HepG2 (cell line): ENCODE results near the gene LRP1-AS. TPM values are rescaled to one million over a fixed set of nuclear protein-coding genes. Genes with fewer than 3 reads are reported as not detected.

Experiments
- ARNT2 ChIP-seq: sonication (generic); formaldehyde crosslinking; IDR thresholded peaks from 2 replicates; pipeline ENCODE4 v1.8.0; 2022; ENCODE audit warnings: mild to moderate bottlenecking, low read depth, missing genetic modification reagents, moderate library complexity
- FOXJ3 ChIP-seq: sonication (generic); formaldehyde crosslinking; IDR thresholded peaks from 2 replicates; pipeline ENCODE4 v1.4.0; 2020; ENCODE audit warnings: missing genetic modification reagents, mild to moderate bottlenecking, borderline replicate concordance
- GZF1 ChIP-seq: sonication (generic); formaldehyde crosslinking; IDR thresholded peaks from 2 replicates; pipeline ENCODE4 v1.5.1; 2020; ENCODE audit warnings: mild to moderate bottlenecking, missing genetic modification reagents
- HNF4A ChIP-seq: sonication (generic); formaldehyde crosslinking; IDR thresholded peaks from 2 replicates; pipeline ENCODE4 v1.4.0; 2020; ENCODE audit warnings: missing genetic modification reagents
- MED8 ChIP-seq: sonication (generic); formaldehyde crosslinking; IDR thresholded peaks from 2 replicates; pipeline ENCODE4 v1.8.1; 2023; ENCODE audit warnings: mild to moderate bottlenecking, missing genetic modification reagents; ENCODE audit not compliant: insufficient replicate concordance
- NCOA5 ChIP-seq: sonication (generic); formaldehyde crosslinking; IDR thresholded peaks from 2 replicates; pipeline ENCODE4 v1.4.0; 2020; ENCODE audit warnings: missing genetic modification reagents
- NR2F6 ChIP-seq, 2 experiments: IDR thresholded peaks; 2 replicates each; pipeline ENCODE4 v1.6.1; 2016; ENCODE audit warnings: antibody characterized with exemption in 1 of 2, mild to moderate bottlenecking in 1 of 2
- PCBP2 ChIP-seq: fragments of 200-400 bp; formaldehyde crosslinking; optimal IDR thresholded peaks from 2 replicates; pipeline ENCODE3; 2018; ENCODE audit warnings: low read length, low read depth; ENCODE audit not compliant: poor library complexity, severe bottlenecking
- POLR2AphosphoS5 ChIP-seq: IDR thresholded peaks from 2 replicates; pipeline ENCODE4 v1.6.1; 2012; ENCODE audit warnings: low read depth, low read length
- THYN1 ChIP-seq: sonication (generic); formaldehyde crosslinking; IDR thresholded peaks from 2 replicates; pipeline ENCODE4 v1.8.1; 2023; ENCODE audit warnings: low read depth, mild to moderate bottlenecking, moderate library complexity, missing genetic modification reagents, borderline replicate concordance
- U2AF2 ChIP-seq: fragments of 200-400 bp; formaldehyde crosslinking; IDR thresholded peaks from 2 replicates; pipeline ENCODE4 v1.6.1; 2017; ENCODE audit warnings: low read depth, mild to moderate bottlenecking, low read length
- ZBTB25 ChIP-seq: IDR thresholded peaks from 2 replicates; pipeline ENCODE4 v1.6.1; 2018; ENCODE audit warnings: missing genetic modification reagents
- ZBTB3 ChIP-seq: sonication (generic); formaldehyde crosslinking; IDR thresholded peaks from 2 replicates; pipeline ENCODE4 v1.4.0; 2020; ENCODE audit warnings: low read depth, mild to moderate bottlenecking, moderate library complexity, missing genetic modification reagents, borderline replicate concordance
- ZFP36L2 ChIP-seq: sonication (generic); formaldehyde crosslinking; IDR thresholded peaks from 2 replicates; pipeline ENCODE4 v1.4.0; 2020; ENCODE audit warnings: missing genetic modification reagents
- ZFYVE20 ChIP-seq: sonication (generic); formaldehyde crosslinking; IDR thresholded peaks from 2 replicates; pipeline ENCODE4 v1.8.0; 2023; ENCODE audit warnings: low read depth, mild to moderate bottlenecking, moderate library complexity, missing genetic modification reagents, borderline replicate concordance
- ZNF264 ChIP-seq: sonication (generic); formaldehyde crosslinking; IDR thresholded peaks from 2 replicates; pipeline ENCODE4 v1.4.0; 2020; ENCODE audit warnings: missing genetic modification reagents
- ZNF296 ChIP-seq: sonication (generic); formaldehyde crosslinking; conservative IDR thresholded peaks from 2 replicates; pipeline ENCODE4 v1.5.0; 2020; ENCODE audit warnings: mild to moderate bottlenecking, missing genetic modification reagents
- ZNF350 ChIP-seq: sonication (generic); formaldehyde crosslinking; IDR thresholded peaks from 2 replicates; pipeline ENCODE4 v1.4.0; 2020; ENCODE audit warnings: mild to moderate bottlenecking, low read depth, missing genetic modification reagents, borderline replicate concordance
- ZNF619 ChIP-seq: sonication (generic); formaldehyde crosslinking; IDR thresholded peaks from 2 replicates; pipeline ENCODE4 v1.4.0; 2020; ENCODE audit warnings: mild to moderate bottlenecking, missing genetic modification reagents
- ZNF639 ChIP-seq: conservative IDR thresholded peaks from 2 replicates; pipeline ENCODE4 v1.6.1; 2018; ENCODE audit warnings: missing genetic modification reagents
- ZNF691 ChIP-seq: sonication (generic); formaldehyde crosslinking; IDR thresholded peaks from 2 replicates; pipeline ENCODE4 v1.4.0; 2020; ENCODE audit warnings: missing genetic modification reagents, low read depth, mild to moderate bottlenecking, borderline replicate concordance
- ZNF710 ChIP-seq: sonication (generic); formaldehyde crosslinking; IDR thresholded peaks from 2 replicates; pipeline ENCODE4 v1.5.0; 2020; ENCODE audit warnings: mild to moderate bottlenecking, missing genetic modification reagents, borderline replicate concordance
- ZNF75D ChIP-seq: sonication (generic); formaldehyde crosslinking; IDR thresholded peaks from 2 replicates; pipeline ENCODE4 v1.8.1; 2023; ENCODE audit warnings: missing genetic modification reagents, mild to moderate bottlenecking, borderline replicate concordance
- ZSCAN29 ChIP-seq: sonication (generic); formaldehyde crosslinking; conservative IDR thresholded peaks from 2 replicates; pipeline ENCODE4 v1.4.0; 2020; ENCODE audit warnings: mild to moderate bottlenecking, missing genetic modification reagents
- polyA plus RNA-seq, 8 experiments: library from polyadenylated mRNA; depleted of rRNA in 3 of 8; stranded (reverse) in 7 of 8; unstranded in 1 of 8; fragments of >200 nt; fragmentation: Illumina TruSeq in 4 of 8; extraction: Trizol in 4 of 8; gene quantifications; 2 replicates each; pipeline versions ENCODE4 v1.2.1 to v1.2.3, GENCODE V29; 2011 to 2016; ENCODE audit warnings: low read depth in 4 of 8, missing spikeins in 1 of 8, mixed read lengths in 1 of 8; ENCODE audit not compliant: insufficient read depth in 1 of 8
- total RNA-seq, 5 experiments: library from RNA; depleted of rRNA; stranded (reverse); fragments of >200 nt; fragmentation: Illumina TruSeq; extraction: Trizol; gene quantifications; 2 replicates each; pipeline ENCODE4 v1.2.3, GENCODE V29; 2016; ENCODE audit warnings: low read depth in 1 of 5

Gene LRP1-AS
- total and polyA plus RNA-seq, 2 of the 13 experiments (the other 11 are each of a cell fraction or from before 2014, with no cell fraction given), result 0.20 TPM; not detected in 1

GRCh38 chr12:57101892-57102695 lies 45.3 kb downstream of the LRP1-AS start (continued):
- TF ChIP-seq ZNF264 (CRISPR knock-in tag) (peak; percentile 80), HNF4A (CRISPR knock-in tag) (peak; percentile 94), ZNF296 (CRISPR knock-in tag) (no peak), ZSCAN29 (CRISPR knock-in tag) (no peak; the same call in 1 of the 2 replicates), GZF1 (CRISPR knock-in tag) (no peak), ZNF691 (CRISPR knock-in tag) (no peak), POLR2AphosphoS5 (peak; percentile 39), U2AF2 (no peak), NCOA5 (CRISPR knock-in tag) (no peak), ZNF619 (CRISPR knock-in tag) (no peak), ZNF639 (no peak), ZBTB3 (CRISPR knock-in tag) (0 out of 2 replicates have a peak, but pooled peaks have one; percentile 24), ZBTB25 (CRISPR knock-in tag) (no peak; the same call in 1 of the 2 replicates), THYN1 (CRISPR knock-in tag) (no peak), ZFP36L2 (no peak), ZFYVE20 (CRISPR knock-in tag) (no peak), NR2F6 (IDR thresholded peaks at IDR 0.05) (peak; percentile 74), NR2F6 (CRISPR knock-in tag; IDR thresholded peaks at IDR 0.05) (peak; percentile 72), ZNF350 (CRISPR knock-in tag) (peak; percentile 82), MED8 (no peak), FOXJ3 (CRISPR knock-in tag) (peak; percentile 75; the same call in 1 of the 2 replicates), PCBP2 (no peak), ARNT2 (CRISPR knock-in tag) (0 out of 2 replicates have a peak, but pooled peaks have one; percentile 22), ZNF75D (CRISPR knock-in tag) (0 out of 2 replicates have a peak, but pooled peaks have one; percentile 45), ZNF710 (CRISPR knock-in tag) (peak; percentile 80; the same call in 1 of the 2 replicates)
